HEK293 (cell line): ENCODE results near the gene IGFL3.

Source experiments
- INSM2 ChIP-seq: fragments of 450-650 bp; formaldehyde crosslinking; IDR thresholded peaks from 2 replicates; pipeline ENCODE4 v1.5.1; 2016; ENCODE audit warnings: missing biosample characterization, missing genetic modification characterization
- KLF16 ChIP-seq: fragments of 450-650 bp; formaldehyde crosslinking; IDR thresholded peaks from 2 replicates; pipeline ENCODE4 v1.5.1; 2017; ENCODE audit warnings: missing biosample characterization, missing genetic modification characterization
- TSHZ1 ChIP-seq: fragments of 450-650 bp; formaldehyde crosslinking; IDR thresholded peaks from 2 replicates; pipeline ENCODE4 v1.5.1; 2016; ENCODE audit warnings: missing biosample characterization, missing genetic modification characterization, borderline replicate concordance
- ZBTB21 ChIP-seq: fragments of 450-650 bp; formaldehyde crosslinking; IDR thresholded peaks from 2 replicates; pipeline ENCODE4 v1.5.1; 2017; ENCODE audit warnings: missing biosample characterization, missing genetic modification characterization
- ZNF202 ChIP-seq: fragments of 450-650 bp; formaldehyde crosslinking; IDR thresholded peaks from 2 replicates; pipeline ENCODE4 v1.5.1; 2016; ENCODE audit warnings: missing biosample characterization, missing genetic modification characterization, borderline replicate concordance
- ZNF449 ChIP-seq: fragments of 450-650 bp; formaldehyde crosslinking; IDR thresholded peaks from 2 replicates; pipeline ENCODE4 v1.5.1; 2017; ENCODE audit warnings: missing biosample characterization, mild to moderate bottlenecking, missing genetic modification characterization, moderate library complexity
- ZNF549 ChIP-seq: fragments of 450-650 bp; IDR thresholded peaks from 2 replicates; pipeline ENCODE4 v1.5.1; 2018; ENCODE audit warnings: missing biosample characterization, missing genetic modification characterization, mild to moderate bottlenecking, inconsistent platforms, moderate library complexity
- ZNF600 ChIP-seq: fragments of 450-650 bp; formaldehyde crosslinking; IDR thresholded peaks from 2 replicates; pipeline ENCODE4 v1.5.1; 2016; ENCODE audit warnings: missing biosample characterization, missing genetic modification characterization
- ZNF639 ChIP-seq: fragments of 450-650 bp; formaldehyde crosslinking; IDR thresholded peaks from 2 replicates; pipeline ENCODE4 v1.5.1; 2016; ENCODE audit warnings: missing biosample characterization, missing genetic modification characterization
- ZNF830 ChIP-seq: fragments of 450-650 bp; IDR thresholded peaks from 2 replicates; pipeline ENCODE4 v1.5.0; 2018; ENCODE audit warnings: missing biosample characterization, missing genetic modification characterization, low read depth, mild to moderate bottlenecking, moderate library complexity
- TF ChIP-seq, protein P1 (sequence below): fragments of 450-650 bp; formaldehyde crosslinking; IDR thresholded peaks from 2 replicates; pipeline ENCODE4 v1.5.1; 2016; ENCODE audit warnings: missing biosample characterization, missing genetic modification characterization
- TF ChIP-seq, protein P2 (sequence below): fragments of 450-650 bp; formaldehyde crosslinking; IDR thresholded peaks from 2 replicates; pipeline ENCODE4 v1.5.1; 2016; ENCODE audit warnings: missing biosample characterization, missing genetic modification characterization
- TF ChIP-seq, protein P3 (sequence below): fragments of 450-650 bp; formaldehyde crosslinking; IDR thresholded peaks from 2 replicates; pipeline ENCODE4 v1.5.1; 2016; ENCODE audit warnings: missing biosample characterization, missing genetic modification characterization
- TF ChIP-seq, protein P4 (sequence below): fragments of 450-650 bp; formaldehyde crosslinking; IDR thresholded peaks from 2 replicates; pipeline ENCODE4 v1.5.1; 2016; ENCODE audit warnings: missing biosample characterization, missing genetic modification characterization

GRCh38 chr19:46073268-46073922 is 51.1 kb downstream of the IGFL3 start:
- TF ChIP-seq, protein P1, sequence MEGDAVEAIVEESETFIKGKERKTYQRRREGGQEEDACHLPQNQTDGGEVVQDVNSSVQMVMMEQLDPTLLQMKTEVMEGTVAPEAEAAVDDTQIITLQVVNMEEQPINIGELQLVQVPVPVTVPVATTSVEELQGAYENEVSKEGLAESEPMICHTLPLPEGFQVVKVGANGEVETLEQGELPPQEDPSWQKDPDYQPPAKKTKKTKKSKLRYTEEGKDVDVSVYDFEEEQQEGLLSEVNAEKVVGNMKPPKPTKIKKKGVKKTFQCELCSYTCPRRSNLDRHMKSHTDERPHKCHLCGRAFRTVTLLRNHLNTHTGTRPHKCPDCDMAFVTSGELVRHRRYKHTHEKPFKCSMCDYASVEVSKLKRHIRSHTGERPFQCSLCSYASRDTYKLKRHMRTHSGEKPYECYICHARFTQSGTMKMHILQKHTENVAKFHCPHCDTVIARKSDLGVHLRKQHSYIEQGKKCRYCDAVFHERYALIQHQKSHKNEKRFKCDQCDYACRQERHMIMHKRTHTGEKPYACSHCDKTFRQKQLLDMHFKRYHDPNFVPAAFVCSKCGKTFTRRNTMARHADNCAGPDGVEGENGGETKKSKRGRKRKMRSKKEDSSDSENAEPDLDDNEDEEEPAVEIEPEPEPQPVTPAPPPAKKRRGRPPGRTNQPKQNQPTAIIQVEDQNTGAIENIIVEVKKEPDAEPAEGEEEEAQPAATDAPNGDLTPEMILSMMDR = no peak
- TF ChIP-seq ZNF202 (tag by site-specific recombination) (no peak), INSM2 (tag by site-specific recombination) (no peak), ZNF600 (no peak), ZNF830 (tag by site-specific recombination) (no peak), ZBTB21 (tag by site-specific recombination) (no peak), ZNF639 (tag by site-specific recombination) (no peak), KLF16 (tag by site-specific recombination) (no peak), TSHZ1 (tag by site-specific recombination) (no peak), ZNF449 (tag by site-specific recombination) (no peak), ZNF549 (tag by site-specific recombination) (no peak)
- TF ChIP-seq, protein P2, sequence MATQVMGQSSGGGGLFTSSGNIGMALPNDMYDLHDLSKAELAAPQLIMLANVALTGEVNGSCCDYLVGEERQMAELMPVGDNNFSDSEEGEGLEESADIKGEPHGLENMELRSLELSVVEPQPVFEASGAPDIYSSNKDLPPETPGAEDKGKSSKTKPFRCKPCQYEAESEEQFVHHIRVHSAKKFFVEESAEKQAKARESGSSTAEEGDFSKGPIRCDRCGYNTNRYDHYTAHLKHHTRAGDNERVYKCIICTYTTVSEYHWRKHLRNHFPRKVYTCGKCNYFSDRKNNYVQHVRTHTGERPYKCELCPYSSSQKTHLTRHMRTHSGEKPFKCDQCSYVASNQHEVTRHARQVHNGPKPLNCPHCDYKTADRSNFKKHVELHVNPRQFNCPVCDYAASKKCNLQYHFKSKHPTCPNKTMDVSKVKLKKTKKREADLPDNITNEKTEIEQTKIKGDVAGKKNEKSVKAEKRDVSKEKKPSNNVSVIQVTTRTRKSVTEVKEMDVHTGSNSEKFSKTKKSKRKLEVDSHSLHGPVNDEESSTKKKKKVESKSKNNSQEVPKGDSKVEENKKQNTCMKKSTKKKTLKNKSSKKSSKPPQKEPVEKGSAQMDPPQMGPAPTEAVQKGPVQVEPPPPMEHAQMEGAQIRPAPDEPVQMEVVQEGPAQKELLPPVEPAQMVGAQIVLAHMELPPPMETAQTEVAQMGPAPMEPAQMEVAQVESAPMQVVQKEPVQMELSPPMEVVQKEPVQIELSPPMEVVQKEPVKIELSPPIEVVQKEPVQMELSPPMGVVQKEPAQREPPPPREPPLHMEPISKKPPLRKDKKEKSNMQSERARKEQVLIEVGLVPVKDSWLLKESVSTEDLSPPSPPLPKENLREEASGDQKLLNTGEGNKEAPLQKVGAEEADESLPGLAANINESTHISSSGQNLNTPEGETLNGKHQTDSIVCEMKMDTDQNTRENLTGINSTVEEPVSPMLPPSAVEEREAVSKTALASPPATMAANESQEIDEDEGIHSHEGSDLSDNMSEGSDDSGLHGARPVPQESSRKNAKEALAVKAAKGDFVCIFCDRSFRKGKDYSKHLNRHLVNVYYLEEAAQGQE = no peak
- TF ChIP-seq, protein P3, sequence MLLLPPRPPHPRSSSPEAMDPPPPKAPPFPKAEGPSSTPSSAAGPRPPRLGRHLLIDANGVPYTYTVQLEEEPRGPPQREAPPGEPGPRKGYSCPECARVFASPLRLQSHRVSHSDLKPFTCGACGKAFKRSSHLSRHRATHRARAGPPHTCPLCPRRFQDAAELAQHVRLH = no peak
- TF ChIP-seq, protein P4, sequence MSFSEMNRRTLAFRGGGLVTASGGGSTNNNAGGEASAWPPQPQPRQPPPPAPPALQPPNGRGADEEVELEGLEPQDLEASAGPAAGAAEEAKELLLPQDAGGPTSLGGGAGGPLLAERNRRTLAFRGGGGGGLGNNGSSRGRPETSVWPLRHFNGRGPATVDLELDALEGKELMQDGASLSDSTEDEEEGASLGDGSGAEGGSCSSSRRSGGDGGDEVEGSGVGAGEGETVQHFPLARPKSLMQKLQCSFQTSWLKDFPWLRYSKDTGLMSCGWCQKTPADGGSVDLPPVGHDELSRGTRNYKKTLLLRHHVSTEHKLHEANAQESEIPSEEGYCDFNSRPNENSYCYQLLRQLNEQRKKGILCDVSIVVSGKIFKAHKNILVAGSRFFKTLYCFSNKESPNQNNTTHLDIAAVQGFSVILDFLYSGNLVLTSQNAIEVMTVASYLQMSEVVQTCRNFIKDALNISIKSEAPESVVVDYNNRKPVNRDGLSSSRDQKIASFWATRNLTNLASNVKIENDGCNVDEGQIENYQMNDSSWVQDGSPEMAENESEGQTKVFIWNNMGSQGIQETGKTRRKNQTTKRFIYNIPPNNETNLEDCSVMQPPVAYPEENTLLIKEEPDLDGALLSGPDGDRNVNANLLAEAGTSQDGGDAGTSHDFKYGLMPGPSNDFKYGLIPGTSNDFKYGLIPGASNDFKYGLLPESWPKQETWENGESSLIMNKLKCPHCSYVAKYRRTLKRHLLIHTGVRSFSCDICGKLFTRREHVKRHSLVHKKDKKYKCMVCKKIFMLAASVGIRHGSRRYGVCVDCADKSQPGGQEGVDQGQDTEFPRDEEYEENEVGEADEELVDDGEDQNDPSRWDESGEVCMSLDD (tag by site-specific recombination) = no peak
